Measurements from ENCODE around the gene RNF113A.

DNA sequence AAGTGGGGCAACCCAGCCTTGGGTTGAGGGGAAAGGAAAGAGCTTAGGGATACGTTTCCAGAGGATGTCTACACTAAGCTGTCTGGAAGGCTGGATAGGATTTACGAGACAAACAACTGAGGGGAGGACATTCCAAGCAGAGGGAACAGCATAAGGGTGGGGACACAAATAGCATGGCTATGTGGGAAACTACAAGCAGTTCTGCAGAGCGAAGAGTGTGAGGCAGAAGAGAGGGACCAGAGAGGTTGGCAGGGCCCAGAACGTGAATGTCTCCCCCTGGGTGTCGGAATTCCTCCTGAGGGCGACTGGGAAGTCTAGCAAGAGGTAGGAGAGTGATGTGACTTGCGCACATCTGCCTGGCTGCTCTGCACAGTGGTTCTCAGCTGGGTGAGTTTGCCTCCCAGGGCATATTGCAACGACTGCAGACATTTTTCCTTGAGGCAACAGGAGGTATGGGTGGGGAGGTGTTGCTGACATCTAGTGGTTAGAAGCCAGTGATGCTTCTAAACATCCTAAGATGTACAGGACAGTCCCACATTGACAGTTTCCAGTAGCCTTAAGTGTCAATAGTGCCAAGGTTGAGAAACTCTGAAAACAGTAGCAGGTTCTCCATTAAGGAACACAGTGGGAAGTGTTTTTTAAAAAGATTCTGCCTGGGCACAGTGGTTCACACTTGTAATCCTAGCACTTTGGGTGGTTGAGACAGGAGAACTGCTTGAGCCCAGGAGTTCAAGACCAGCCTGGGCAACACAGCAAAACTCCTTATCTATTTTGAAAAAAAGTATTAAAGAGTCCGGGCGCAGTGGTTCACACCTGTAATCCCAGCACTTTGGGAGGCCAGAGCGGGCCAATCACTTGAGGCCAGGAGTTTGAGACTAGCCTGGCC is 9.3 kb upstream of the RNF113A start:
- TF ChIP-seq, protein P1, sequence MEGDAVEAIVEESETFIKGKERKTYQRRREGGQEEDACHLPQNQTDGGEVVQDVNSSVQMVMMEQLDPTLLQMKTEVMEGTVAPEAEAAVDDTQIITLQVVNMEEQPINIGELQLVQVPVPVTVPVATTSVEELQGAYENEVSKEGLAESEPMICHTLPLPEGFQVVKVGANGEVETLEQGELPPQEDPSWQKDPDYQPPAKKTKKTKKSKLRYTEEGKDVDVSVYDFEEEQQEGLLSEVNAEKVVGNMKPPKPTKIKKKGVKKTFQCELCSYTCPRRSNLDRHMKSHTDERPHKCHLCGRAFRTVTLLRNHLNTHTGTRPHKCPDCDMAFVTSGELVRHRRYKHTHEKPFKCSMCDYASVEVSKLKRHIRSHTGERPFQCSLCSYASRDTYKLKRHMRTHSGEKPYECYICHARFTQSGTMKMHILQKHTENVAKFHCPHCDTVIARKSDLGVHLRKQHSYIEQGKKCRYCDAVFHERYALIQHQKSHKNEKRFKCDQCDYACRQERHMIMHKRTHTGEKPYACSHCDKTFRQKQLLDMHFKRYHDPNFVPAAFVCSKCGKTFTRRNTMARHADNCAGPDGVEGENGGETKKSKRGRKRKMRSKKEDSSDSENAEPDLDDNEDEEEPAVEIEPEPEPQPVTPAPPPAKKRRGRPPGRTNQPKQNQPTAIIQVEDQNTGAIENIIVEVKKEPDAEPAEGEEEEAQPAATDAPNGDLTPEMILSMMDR (conservative IDR thresholded peaks at IDR 0.05; ENCODE audit: low read depth, low read length): peak; percentile 69
- TF ChIP-seq EZH2 (IDR thresholded peaks at IDR 0.05; ENCODE audit: borderline replicate concordance, low read depth, low read length, poor library complexity, severe bottlenecking): no peak
